IPS-20b (cell line): ENCODE results near the gene WBP2NL.
"Not testable (repeated sequence)": the region's sequence is repeated elsewhere in the genome, so short reads cannot be mapped to it uniquely, and the experiment has no call there.

Experiments used
- H3K27ac ChIP-seq: one replicate; pipeline ENCODE4 v1.5.1; 2013; ENCODE audit warnings: low read length
- H3K27me3 ChIP-seq: 2 replicates; pipeline ENCODE4 v1.6.1; 2013; ENCODE audit warnings: mild to moderate bottlenecking, low read length, inconsistent platforms; ENCODE audit not compliant: insufficient read depth
- H3K36me3 ChIP-seq: 2 replicates; pipeline ENCODE4 v1.6.1; 2013; ENCODE audit warnings: low read depth, mild to moderate bottlenecking, inconsistent platforms, low read length, moderate library complexity; ENCODE audit not compliant: insufficient read depth
- H3K4me1 ChIP-seq: 2 replicates; pipeline ENCODE4 v1.6.1; 2013; ENCODE audit warnings: mild to moderate bottlenecking, control low read depth, inconsistent platforms, low read length, moderate library complexity; ENCODE audit not compliant: insufficient read depth
- H3K4me3 ChIP-seq: 2 replicates; pipeline ENCODE4 v1.5.1; 2013; ENCODE audit warnings: mild to moderate bottlenecking, low read length, inconsistent platforms
- H3K9ac ChIP-seq: 2 replicates; pipeline ENCODE4 v1.6.1; 2013; ENCODE audit warnings: low read depth, mild to moderate bottlenecking, inconsistent platforms, low read length, moderate library complexity
- H3K9me3 ChIP-seq: 2 replicates; pipeline ENCODE4 v1.6.1; 2013; ENCODE audit warnings: mild to moderate bottlenecking, low read depth, low read length, inconsistent platforms; ENCODE audit not compliant: insufficient read depth

Gene WBP2NL

GRCh38 chr22:42067671-42068251 is 69.2 kb downstream of the WBP2NL start:
- no peak overlapping the region for H3K27ac ChIP-seq
- no peak overlapping the region for H3K4me3 ChIP-seq
- H3K9ac ChIP-seq = no peak overlapping the region
- peaks cover 5% of the 10 kb centered on the region; the same call in 1 of the 2 replicates for H3K27me3 ChIP-seq
- peaks cover 23% of the 10 kb centered on the region for H3K36me3 ChIP-seq
- no peaks in the 10 kb centered on the region for H3K9me3 ChIP-seq
- H3K4me1 ChIP-seq = peaks cover 20% of the 10 kb centered on the region; the same call in 1 of the 2 replicates

- peaks cover 20% of the 10 kb centered on the region; the same call in 1 of the 2 replicates for H3K4me1 ChIP-seq
- peaks cover 23% of the 10 kb centered on the region for H3K36me3 ChIP-seq
- H3K4me3 ChIP-seq = no peak overlapping the region
- no peaks in the 10 kb centered on the region for H3K9me3 ChIP-seq
- no peak overlapping the region for H3K9ac ChIP-seq
- H3K27ac ChIP-seq = no peak overlapping the region
- peaks cover 9% of the 10 kb centered on the region for H3K27me3 ChIP-seq
These were observed 69.7 kb downstream of the WBP2NL start for GRCh38 chr22:42068291-42068690.

- Histone ChIP-seq H3K4me3 (peak overlapping the region; percentile 83), H3K9ac (peak overlapping the region; percentile 73; the same call in 1 of the 2 replicates), H3K27ac (no peak overlapping the region), H3K36me3 (peaks cover 19% of the 10 kb centered on the region), H3K27me3 (peaks cover 17% of the 10 kb centered on the region), H3K4me1 (peaks cover 19% of the 10 kb centered on the region; the same call in 1 of the 2 replicates), H3K9me3 (no peaks in the 10 kb centered on the region)
These were observed 71.4 kb downstream of the WBP2NL start for GRCh38 chr22:42069801-42070516.

GRCh38 chr22:42070517-42071422 is 72.2 kb downstream of the WBP2NL start, which contains the start of gene NAGA:
NAGA (minus strand) TSS chr22:42070812; CDS start chr22:42070297, 515 bp downstream.
- H3K27ac ChIP-seq = no peak within 1 kb of the TSS
- peak within 1 kb of the TSS; percentile 73; the same call in 1 of the 2 replicates for H3K9ac ChIP-seq
- H3K9me3 ChIP-seq = no peaks in the 10 kb centered on the region
- H3K36me3 ChIP-seq = peaks cover 15% of the 10 kb centered on the region
- H3K4me3 ChIP-seq = peak within 1 kb of the TSS; percentile 83
- peaks cover 17% of the 10 kb centered on the region for H3K27me3 ChIP-seq
- H3K4me1 ChIP-seq = peaks cover 11% of the 10 kb centered on the region; the same call in 1 of the 2 replicates

- not testable (repeated sequence) for H3K27ac ChIP-seq, H3K9ac ChIP-seq, H3K9me3 ChIP-seq
- Histone ChIP-seq H3K4me1 (peaks cover 11% of the 10 kb centered on the region; the same call in 1 of the 2 replicates), H3K36me3 (peaks cover 11% of the 10 kb centered on the region), H3K4me3 (peak overlapping the region; percentile 83), H3K27me3 (peaks cover 17% of the 10 kb centered on the region)
These were observed 72.9 kb downstream of the WBP2NL start for GRCh38 chr22:42071508-42071907.

- Histone ChIP-seq H3K9me3 (no peaks in the 10 kb centered on the region), H3K4me1 (peaks cover 11% of the 10 kb centered on the region; the same call in 1 of the 2 replicates), H3K9ac (no peak overlapping the region), H3K36me3 (peaks cover 5% of the 10 kb centered on the region; the same call in 1 of the 2 replicates), H3K27me3 (peaks cover 17% of the 10 kb centered on the region), H3K27ac (no peak overlapping the region), H3K4me3 (no peak overlapping the region)
These were observed 74.2 kb downstream of the WBP2NL start for GRCh38 chr22:42072606-42073330.

- H3K9ac ChIP-seq = no peak overlapping the region
- H3K27ac ChIP-seq = no peak overlapping the region
- H3K4me3 ChIP-seq = peak overlapping the region; percentile 61; the same call in 1 of the 2 replicates
- H3K4me1 ChIP-seq = peaks cover 13% of the 10 kb centered on the region; the same call in 1 of the 2 replicates
- H3K27me3 ChIP-seq = peaks cover 17% of the 10 kb centered on the region
- H3K36me3 ChIP-seq = no peaks in the 10 kb centered on the region
- no peaks in the 10 kb centered on the region for H3K9me3 ChIP-seq
These were observed 75.0 kb downstream of the WBP2NL start for GRCh38 chr22:42073621-42074041.

- peak within 1 kb of the TSS; percentile 41; the same call in 1 of the 2 replicates for H3K9ac ChIP-seq
- H3K4me1 ChIP-seq = peaks cover 18% of the 10 kb centered on the region; the same call in 1 of the 2 replicates
- H3K27ac ChIP-seq = no peak within 1 kb of the TSS
These were observed 75.7 kb downstream of the WBP2NL start, which contains the start of gene PHETA2 for GRCh38 chr22:42074132-42074811. PHETA2 (plus strand) TSS chr22:42074248; CDS start chr22:42077294, 3,046 bp downstream.

GRCh38 chr22:42074846-42075676 is 76.5 kb downstream of the WBP2NL start:
- no peak overlapping the region for H3K27ac ChIP-seq
- H3K4me1 ChIP-seq = peaks cover 13% of the 10 kb centered on the region; the same call in 1 of the 2 replicates
- no peaks in the 10 kb centered on the region for H3K36me3 ChIP-seq
- H3K4me3 ChIP-seq = peak overlapping the region; percentile 61; the same call in 1 of the 2 replicates
- H3K27me3 ChIP-seq = peaks cover 11% of the 10 kb centered on the region
- no peaks in the 10 kb centered on the region for H3K9me3 ChIP-seq
- H3K9ac ChIP-seq = no peak overlapping the region

More at GRCh38 chr22:42074132-42074811, 75.7 kb downstream of the WBP2NL start, which contains the start of gene PHETA2:
- no peaks in the 10 kb centered on the region for H3K9me3 ChIP-seq
- no peaks in the 10 kb centered on the region for H3K36me3 ChIP-seq
- peaks cover 17% of the 10 kb centered on the region for H3K27me3 ChIP-seq
- H3K4me3 ChIP-seq = peak within 1 kb of the TSS; percentile 61; the same call in 1 of the 2 replicates
